Effector CD4-positive, alpha-beta T cell (primary cell): ENCODE measurements around the gene ADAM21.
"Not testable (repeated sequence)": the region's sequence is repeated elsewhere in the genome, so short reads cannot be mapped to it uniquely, and the experiment has no call there.

Experiments used
- DNase-seq: peaks from one replicate; pipeline ENCODE4 v3.0.0-alpha.2; 2020

The ADAM21 gene

DNA sequence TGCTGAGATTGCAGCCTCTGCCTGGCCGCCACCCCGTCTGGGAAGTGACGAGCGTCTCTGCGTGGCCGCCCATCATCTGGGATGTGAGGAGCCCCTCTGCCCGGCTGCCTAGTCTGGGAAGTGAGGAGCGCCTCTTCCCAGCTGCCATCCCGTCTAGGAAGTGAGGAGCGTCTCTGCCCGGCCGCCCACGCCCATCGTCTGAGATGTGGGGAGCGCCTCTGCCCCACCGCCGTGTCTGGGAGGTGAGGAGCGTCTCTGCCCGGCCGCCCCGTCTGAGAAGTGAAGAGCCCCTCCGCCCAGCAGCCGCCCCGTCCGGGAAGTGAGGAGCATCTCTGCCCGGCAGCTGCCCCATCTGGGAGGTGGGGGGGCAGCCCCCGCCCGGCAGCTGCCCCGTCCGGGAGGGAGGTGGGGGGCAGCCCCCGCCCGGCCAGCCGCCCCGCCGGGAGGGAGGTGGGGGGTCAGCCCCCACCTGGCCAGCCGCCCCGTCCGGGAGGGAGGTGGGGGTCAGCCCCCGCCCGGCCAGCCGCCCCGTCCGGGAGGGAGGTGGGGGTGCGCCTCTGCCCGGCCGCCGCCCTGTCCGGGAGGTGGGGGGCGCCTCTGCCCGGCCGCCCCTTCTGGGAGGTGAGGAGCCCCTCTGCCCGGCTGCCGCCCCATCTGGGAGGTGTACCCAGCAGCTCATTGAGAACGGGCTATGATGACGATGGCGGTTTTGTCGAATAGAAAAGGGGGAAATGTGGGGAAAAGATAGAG lies 25.6 kb downstream of the ADAM21 start:
- not testable (repeated sequence) for DNase-seq

DNA sequence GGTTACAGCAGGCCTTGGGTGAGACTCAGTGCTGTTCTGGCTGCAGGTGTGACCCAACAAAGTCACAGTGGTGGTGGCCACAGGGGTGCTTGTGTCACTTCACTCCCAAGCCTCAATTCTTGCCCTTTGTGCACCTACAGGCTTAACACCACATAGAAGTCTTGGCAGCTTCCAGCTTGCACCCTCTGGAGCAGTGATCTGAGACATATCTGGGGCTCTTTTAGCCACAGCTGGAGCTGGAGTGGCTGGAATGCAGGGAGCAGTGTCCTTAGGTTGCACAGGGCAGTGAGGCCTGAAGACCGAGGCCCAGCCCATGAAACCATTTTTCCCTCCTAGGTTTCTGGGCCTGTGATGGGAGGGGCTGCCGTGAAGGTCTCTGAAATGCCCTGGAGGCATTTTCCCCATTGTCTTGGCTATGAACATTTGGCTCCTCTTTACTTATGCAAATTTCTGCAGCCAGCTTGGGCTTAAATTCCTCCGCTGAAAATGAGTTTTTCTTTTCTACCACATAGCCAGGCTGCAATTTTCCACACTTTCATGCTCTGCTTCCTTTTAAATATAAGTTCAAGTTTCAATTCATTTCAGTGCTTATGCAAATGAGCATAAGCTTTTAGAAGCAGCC lies 37.7 kb downstream of the ADAM21 start:
- DNase-seq: no peak

DNA sequence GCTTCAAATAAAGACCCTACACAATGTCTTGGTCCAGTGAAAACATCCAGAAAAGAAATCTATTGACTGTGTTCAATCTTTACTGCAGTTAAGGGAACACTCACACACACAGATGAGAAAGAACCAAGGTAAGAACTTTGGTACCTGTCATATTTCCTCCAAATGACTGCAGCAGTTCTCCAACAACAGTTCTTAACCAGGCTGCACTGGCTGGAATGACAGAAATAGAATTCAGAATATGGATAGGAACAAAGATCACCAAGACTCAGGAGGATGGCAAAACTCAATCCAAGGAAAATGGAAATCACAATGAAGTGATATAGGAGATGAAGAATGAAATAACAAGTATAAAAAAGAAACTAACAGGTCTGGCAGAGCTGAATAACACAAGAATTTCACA lies 46.2 kb downstream of the ADAM21 start:
- no peak for DNase-seq
